ENCODE data around the gene KRT7. TPM values are rescaled to one million over a fixed set of nuclear protein-coding genes. Genes with fewer than 3 reads are reported as not detected.
A peak's percentile ranks its signal among the peaks of the same experiment; 100 is the strongest.
"Not testable (repeated sequence)": the region's sequence is repeated elsewhere in the genome, so short reads cannot be mapped to it uniquely, and the experiment has no call there.

Gene KRT7
- total and polyA plus RNA-seq, 8 donors = 15.2 to 1,968 (median 28.2) TPM

DNA sequence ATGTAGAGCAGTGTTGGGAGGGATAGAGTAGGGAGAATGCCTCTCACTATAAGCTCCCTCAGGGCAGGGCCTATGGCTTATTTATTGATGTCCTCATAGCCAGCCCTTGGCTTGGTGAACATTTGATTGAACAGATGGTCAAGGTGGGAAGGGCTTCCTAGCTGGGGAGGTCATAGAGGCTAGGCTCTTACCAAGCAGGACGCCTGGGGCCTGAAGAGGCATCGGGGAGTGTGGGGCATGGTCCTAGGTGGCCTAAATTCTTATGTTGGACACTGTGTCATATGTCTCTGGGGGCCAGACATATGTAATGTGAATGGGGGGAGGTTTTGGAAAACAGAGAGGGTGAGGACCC, 23.5 kb downstream of the KRT7 start:
- TF ChIP-seq, protein P1, sequence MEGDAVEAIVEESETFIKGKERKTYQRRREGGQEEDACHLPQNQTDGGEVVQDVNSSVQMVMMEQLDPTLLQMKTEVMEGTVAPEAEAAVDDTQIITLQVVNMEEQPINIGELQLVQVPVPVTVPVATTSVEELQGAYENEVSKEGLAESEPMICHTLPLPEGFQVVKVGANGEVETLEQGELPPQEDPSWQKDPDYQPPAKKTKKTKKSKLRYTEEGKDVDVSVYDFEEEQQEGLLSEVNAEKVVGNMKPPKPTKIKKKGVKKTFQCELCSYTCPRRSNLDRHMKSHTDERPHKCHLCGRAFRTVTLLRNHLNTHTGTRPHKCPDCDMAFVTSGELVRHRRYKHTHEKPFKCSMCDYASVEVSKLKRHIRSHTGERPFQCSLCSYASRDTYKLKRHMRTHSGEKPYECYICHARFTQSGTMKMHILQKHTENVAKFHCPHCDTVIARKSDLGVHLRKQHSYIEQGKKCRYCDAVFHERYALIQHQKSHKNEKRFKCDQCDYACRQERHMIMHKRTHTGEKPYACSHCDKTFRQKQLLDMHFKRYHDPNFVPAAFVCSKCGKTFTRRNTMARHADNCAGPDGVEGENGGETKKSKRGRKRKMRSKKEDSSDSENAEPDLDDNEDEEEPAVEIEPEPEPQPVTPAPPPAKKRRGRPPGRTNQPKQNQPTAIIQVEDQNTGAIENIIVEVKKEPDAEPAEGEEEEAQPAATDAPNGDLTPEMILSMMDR (IDR thresholded peaks at IDR 0.05) = no peak
- Histone ChIP-seq H3K27ac (no peak overlapping the region), H3K27me3 (peaks cover 39 to 95% of the 10 kb centered on the region in 2 donors), H3K4me3 (no peak overlapping the region), H3K4me1 (peaks cover 5 to 11% of the 10 kb centered on the region in 2 donors), H3K36me3 (no peaks in the 10 kb centered on the region), H3K9me3 (no peaks in the 10 kb centered on the region)
- intact Hi-C loops (cut with DNase I) = no loop called here
- ATAC-seq (no peak), DNase-seq (no peak)

DNA sequence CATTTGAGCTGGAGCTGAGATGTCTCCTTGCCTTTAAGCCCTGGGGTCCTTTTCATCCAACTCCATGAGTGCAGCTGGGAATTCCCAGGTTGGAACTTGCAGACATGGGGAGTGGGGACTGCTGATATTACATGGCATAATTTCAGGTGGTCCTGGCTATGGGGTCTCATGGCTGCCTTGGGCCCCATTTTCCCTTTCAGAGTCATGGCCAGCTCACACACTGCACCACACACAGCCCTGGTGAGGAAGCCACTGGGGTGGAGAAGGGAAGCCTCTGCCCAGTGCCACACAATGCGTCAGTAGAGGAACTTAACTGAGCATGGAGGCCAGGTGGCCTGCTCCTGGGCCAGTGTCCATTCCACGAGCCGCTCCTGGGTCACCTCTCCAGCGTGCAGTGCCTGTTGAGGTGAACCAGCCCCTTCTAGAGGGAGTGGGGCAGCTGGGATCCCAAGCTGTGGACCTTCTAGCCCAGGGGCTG, 24.1 kb downstream of the KRT7 start:
- Histone ChIP-seq H3K27me3 (peaks cover 39 to 95% of the 10 kb centered on the region in 2 donors), H3K36me3 (no peaks in the 10 kb centered on the region), H3K9me3 (no peaks in the 10 kb centered on the region), H3K4me3 (no peak overlapping the region), H3K27ac (no peak overlapping the region), H3K4me1 (peaks cover 5 to 11% of the 10 kb centered on the region in 2 donors)
- no peak for ATAC-seq
- TF ChIP-seq, protein P1 (IDR thresholded peaks at IDR 0.05) = no peak
- intact Hi-C loops (cut with DNase I) = no loop called here
- no peak for DNase-seq

DNA sequence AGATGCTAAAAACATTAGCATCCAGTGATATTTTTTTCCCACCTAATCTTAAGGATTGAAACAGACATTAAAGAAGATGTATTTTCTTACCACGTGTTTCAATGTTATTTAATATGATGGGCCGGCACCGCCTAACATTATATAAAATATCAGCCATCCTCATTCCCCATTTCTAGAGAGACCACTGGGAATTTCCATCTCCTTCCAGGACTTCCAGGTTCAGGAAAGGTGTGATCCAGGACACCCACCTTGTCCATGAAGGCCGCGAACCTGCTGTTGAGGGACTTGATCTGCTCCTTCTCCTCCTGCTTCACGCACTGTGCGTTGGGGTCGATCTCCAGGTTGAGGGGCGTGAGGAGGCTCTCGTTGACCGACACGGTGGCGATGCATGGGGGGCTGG, 24.9 kb downstream of the KRT7 start:
- H3K36me3 ChIP-seq; DNase-seq; ATAC-seq; intact Hi-C loops (cut with DNase I); H3K4me3 ChIP-seq; H3K27ac ChIP-seq; H3K9me3 ChIP-seq: not testable (repeated sequence)
- Histone ChIP-seq H3K4me1 (peaks cover 5 to 11% of the 10 kb centered on the region in 2 donors), H3K27me3 (peaks cover 39 to 93% of the 10 kb centered on the region in 2 donors)

DNA sequence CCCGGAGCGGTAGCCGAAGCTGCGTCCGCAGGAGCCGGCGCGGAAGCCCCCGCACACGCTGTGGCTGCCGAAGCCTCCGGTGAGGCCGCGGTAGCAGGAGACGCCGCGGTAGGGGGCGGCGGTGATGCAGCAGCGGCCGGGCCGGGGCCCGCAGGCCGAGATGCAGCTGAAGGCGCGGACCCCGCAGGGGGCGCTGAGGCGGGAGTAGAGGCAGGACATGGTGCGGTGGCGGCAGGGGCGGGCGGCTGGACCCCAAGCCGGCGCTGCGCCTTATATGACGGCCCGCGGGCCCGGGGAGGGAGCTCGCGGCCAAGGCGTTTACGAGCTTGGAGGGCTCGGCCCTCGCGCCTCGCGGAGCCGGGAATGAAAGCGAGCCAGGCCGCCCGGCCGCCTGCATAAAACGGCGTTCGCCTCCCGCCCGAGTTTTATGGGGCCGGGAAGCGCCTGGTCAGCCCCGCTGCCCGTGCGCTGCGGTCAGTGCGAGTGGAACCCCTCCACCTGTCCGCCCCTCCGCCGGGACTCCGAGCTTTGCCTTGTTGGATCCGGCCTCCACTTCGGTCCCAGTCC, 25.4 kb downstream of the KRT7 start:
- ATAC-seq = peak; percentile 55
- Histone ChIP-seq H3K4me1 (peaks cover 5 to 11% of the 10 kb centered on the region in 2 donors), H3K9me3 (no peaks in the 10 kb centered on the region), H3K4me3 (no peak overlapping the region), H3K27ac (no peak overlapping the region), H3K27me3 (peaks cover 39 to 93% of the 10 kb centered on the region in 2 donors), H3K36me3 (no peaks in the 10 kb centered on the region)
- TF ChIP-seq, protein P1 (IDR thresholded peaks at IDR 0.05) = no peak
- intact Hi-C loops (cut with DNase I) = no loop called here
- peak in 2 of 4 donors; percentile 53 to 83 for DNase-seq

DNA sequence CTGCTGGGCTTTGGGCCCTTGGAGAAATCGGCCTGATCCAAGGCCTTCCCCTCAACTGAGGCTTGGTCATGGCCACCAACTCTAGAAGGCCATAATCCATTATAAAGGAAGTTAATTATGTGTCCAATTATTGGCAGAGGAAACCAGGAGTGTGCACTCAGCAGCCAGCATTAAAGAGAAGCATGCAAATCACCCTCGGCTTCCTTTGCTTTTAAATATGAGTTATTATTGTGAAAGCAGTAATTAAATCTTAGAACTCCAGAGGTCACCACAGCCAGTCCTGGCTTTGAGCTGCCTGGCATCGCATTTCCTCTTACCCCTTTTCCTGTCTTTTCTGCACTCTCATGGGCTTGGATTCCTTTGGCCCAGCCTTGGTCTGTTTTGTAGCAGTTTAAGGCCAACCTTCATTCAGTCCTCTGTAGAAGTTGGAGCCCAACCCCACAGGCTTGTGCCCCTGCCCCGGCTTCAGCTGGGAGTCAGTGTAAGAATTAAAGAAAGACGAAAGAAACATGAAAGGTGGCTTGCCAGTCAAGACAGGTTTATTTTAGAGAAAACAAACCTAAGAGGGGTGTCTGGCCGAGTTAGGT, 26.7 kb downstream of the KRT7 start:
- Histone ChIP-seq H3K27me3 (peaks cover 39 to 88% of the 10 kb centered on the region in 2 donors), H3K4me1 (peaks cover 5 to 11% of the 10 kb centered on the region in 2 donors), H3K9me3 (no peaks in the 10 kb centered on the region), H3K36me3 (no peaks in the 10 kb centered on the region), H3K27ac (no peak overlapping the region), H3K4me3 (no peak overlapping the region)
- intact Hi-C loops (cut with DNase I) = no loop called here
- TF ChIP-seq, protein P1 (IDR thresholded peaks at IDR 0.05) = no peak
- DNase-seq (no peak), ATAC-seq (no peak)

Data from left lung (tissue), 10 donors.